Thymus (tissue), 14 donors: ENCODE results near the gene FAXC. TPM values are rescaled to one million over a fixed set of nuclear protein-coding genes. Genes with fewer than 3 reads are reported as not detected.

ENCODE experiments used
- DNase-seq, 9 donors: peaks; one replicate each; pipeline ENCODE4 v3.0.0-alpha.2; 2013; ENCODE audit warnings: low spot score in 9 of 9, low read depth in 6 of 9, missing footprints in 1 of 9
- H3K27ac ChIP-seq, 2 donors: one replicate each; pipeline ENCODE4 v1.5.1; 2013; ENCODE audit warnings: control low read depth in 1 of 2, low read depth in 1 of 2, low read length in 1 of 2, mild to moderate bottlenecking in 1 of 2, moderate library complexity in 1 of 2
- H3K27me3 ChIP-seq, 2 donors: one replicate each; pipeline ENCODE4 v1.5.1; 2013; ENCODE audit warnings: low read length in 1 of 2; ENCODE audit not compliant: control insufficient read depth in 2 of 2, insufficient read depth in 1 of 2
- H3K36me3 ChIP-seq, 2 donors: one replicate each; pipeline ENCODE4 v1.5.1; 2013; ENCODE audit warnings: low read length in 1 of 2, mild to moderate bottlenecking in 1 of 2, moderate library complexity in 1 of 2; ENCODE audit not compliant: control insufficient read depth in 2 of 2, insufficient read depth in 2 of 2
- H3K4me1 ChIP-seq, 2 donors: one replicate each; pipeline ENCODE4 v1.5.1; 2013; ENCODE audit warnings: low read length in 2 of 2; ENCODE audit not compliant: control insufficient read depth in 2 of 2, insufficient read depth in 2 of 2
- H3K4me3 ChIP-seq, 2 donors: one replicate each; pipeline ENCODE4 v1.5.1; 2013; ENCODE audit warnings: low read length in 2 of 2, control low read depth in 1 of 2, mild to moderate bottlenecking in 1 of 2
- H3K9me3 ChIP-seq, 2 donors: one replicate each; pipeline ENCODE4 v1.5.1; 2013; ENCODE audit warnings: low read length in 1 of 2, mild to moderate bottlenecking in 1 of 2; ENCODE audit not compliant: control insufficient read depth in 2 of 2, insufficient read depth in 1 of 2
- WGBS: extraction: QIAGEN DNeasy Blood & Tissue Kit; methylation state at CpG from one replicate; pipeline ENCODE4 v1.1.7; 2013; 5-methylcytosine and 5-hydroxymethylcytosine counted together
- long read RNA-seq, 10 donors: transcript quantifications; one replicate each; lab custom pipeline, GENCODE V29; 2026
- polyA plus RNA-seq: library from polyadenylated mRNA; stranded (reverse); fragments of 200-250 nt; gene quantifications from one replicate; pipeline ENCODE4 v1.2.3, GENCODE V29; 2013
- total RNA-seq: library from RNA; stranded (reverse); fragments of 120-200 nt; gene quantifications from one replicate; pipeline ENCODE4 v1.2.4, GENCODE V29; 2013
- donor health status: healthy.

FAXC gene
- total RNA-seq (2.9 TPM), polyA plus RNA-seq (11.7 TPM)
- long read RNA-seq, donor 1, result 0 reads
- long read RNA-seq, donor 2, result 0 reads
- long read RNA-seq, donor 3, result 0 reads
- long read RNA-seq, donor 4, result 0 reads
- long read RNA-seq, donor 5, full-length matches to known transcripts, result 1 of 1 reads
- long read RNA-seq, donor 5, partial matches to known transcripts, result 0 of 1 reads
- long read RNA-seq, donor 5, other reads (novel, unspliced or antisense), result 0 of 1 reads
- long read RNA-seq, donor 6, result 0 reads
- long read RNA-seq, donor 7, full-length matches to known transcripts, result 1 of 1 reads
- long read RNA-seq, donor 7, partial matches to known transcripts, result 0 of 1 reads
- long read RNA-seq, donor 7, other reads (novel, unspliced or antisense), result 0 of 1 reads
- long read RNA-seq, donor 8, full-length matches to known transcripts, result 1 of 1 reads
- long read RNA-seq, donor 8, partial matches to known transcripts, result 0 of 1 reads
- long read RNA-seq, donor 8, other reads (novel, unspliced or antisense), result 0 of 1 reads
- long read RNA-seq, donor 9, result 0 reads
- long read RNA-seq, donor 10, full-length matches to known transcripts, result 1 of 1 reads
- long read RNA-seq, donor 10, partial matches to known transcripts, result 0 of 1 reads
- long read RNA-seq, donor 10, other reads (novel, unspliced or antisense), result 0 of 1 reads

DNA sequence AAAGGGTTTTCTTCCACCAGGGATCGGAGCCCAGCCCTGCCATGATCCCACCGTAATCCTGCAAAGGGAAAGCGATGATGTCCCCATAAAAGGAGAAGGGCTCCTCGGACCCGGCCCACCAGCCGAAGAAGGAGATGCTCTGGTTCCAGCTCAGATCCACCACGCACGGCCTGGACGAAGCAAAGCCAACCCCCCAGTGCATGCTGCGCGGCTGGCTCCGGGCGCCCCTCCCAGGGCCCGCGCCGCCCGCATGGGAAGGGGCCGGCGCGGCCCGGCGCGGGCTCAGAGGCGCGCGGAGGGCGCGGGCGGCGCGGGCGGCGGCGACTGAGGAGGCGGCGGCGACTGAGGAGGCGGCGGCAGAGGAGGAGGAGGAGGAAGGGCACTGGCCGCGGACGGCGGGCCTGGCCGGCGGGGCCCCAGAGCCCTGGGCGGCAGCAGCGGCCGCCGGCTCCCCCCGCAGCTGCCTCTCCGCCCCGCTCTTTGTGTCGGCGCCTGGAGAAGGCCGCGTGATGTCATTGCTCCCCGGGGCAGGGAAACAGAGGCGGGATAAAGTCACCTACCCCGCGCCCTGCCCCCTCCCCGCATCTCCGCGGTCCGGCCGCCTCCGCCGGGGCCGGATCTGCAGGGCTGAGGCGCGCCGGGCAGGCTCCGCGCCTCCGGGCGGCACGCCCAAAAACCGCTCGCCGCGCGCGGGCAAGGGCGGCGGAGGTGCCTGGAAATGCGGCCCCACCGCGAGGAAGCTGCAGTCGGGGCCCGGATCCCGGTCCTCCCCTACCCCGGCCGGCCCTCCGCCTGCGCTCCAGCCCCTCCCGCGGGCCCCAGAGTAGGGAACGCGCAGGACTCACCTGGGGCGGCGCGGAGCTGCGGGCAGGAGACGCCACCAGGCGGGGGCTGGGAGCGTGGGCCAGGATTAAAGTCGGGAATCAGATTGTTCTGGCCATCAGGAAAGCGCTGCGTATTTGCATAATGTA is at the start of gene FAXC:
Gene FAXC (minus strand): TSS at position 504 of the 971 bp plus-strand sequence. CDS start 302 bp downstream, at position 202.
- peaks cover 0 to 2% of the 10 kb centered on the region in 2 donors for H3K4me1 ChIP-seq
- H3K36me3 ChIP-seq, result no peaks in the 10 kb centered on the region
- H3K4me3 ChIP-seq, result peak within 1 kb of the TSS; percentile 18 to 40
- H3K27ac ChIP-seq, result peak within 1 kb of the TSS in 1 of 2 donors; percentile 42
- DNase-seq, result no peak
- under 1% methylated on average over 108 of the region's 108 CpGs for WGBS
- H3K27me3 ChIP-seq, result peaks cover 38 to 76% of the 10 kb centered on the region in 2 donors
- peaks cover 0 to 4% of the 10 kb centered on the region in 2 donors for H3K9me3 ChIP-seq

DNA sequence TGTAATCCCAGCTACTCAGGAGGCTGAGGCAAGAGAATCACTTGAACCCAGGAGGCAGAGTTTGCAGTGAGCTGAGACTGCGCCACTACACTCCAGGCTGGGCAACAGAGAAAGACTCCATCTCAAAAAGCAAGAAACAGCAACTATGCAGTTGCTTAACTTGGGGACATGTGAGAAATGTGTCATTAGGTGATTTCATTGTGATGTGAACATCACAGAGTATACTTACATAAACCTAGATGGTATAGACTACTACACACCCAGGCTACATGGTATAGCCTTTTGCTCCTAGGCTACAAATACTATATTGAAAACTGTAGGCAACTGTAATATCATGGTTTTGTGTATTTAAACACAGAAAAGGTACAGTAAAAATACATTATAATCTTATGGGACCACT is 47.8 kb upstream of the FAXC start:
- no peaks in the 10 kb centered on the region for H3K9me3 ChIP-seq
- no peak overlapping the region for H3K27ac ChIP-seq
- no peak for DNase-seq
- no peak overlapping the region for H3K4me3 ChIP-seq
- peaks cover 0 to 28% of the 10 kb centered on the region in 2 donors for H3K36me3 ChIP-seq
- H3K4me1 ChIP-seq, result peaks cover 3 to 4% of the 10 kb centered on the region in 2 donors
- no peaks in the 10 kb centered on the region for H3K27me3 ChIP-seq
- WGBS, result 39% methylated on average over 1 of the region's 1 CpG

DNA sequence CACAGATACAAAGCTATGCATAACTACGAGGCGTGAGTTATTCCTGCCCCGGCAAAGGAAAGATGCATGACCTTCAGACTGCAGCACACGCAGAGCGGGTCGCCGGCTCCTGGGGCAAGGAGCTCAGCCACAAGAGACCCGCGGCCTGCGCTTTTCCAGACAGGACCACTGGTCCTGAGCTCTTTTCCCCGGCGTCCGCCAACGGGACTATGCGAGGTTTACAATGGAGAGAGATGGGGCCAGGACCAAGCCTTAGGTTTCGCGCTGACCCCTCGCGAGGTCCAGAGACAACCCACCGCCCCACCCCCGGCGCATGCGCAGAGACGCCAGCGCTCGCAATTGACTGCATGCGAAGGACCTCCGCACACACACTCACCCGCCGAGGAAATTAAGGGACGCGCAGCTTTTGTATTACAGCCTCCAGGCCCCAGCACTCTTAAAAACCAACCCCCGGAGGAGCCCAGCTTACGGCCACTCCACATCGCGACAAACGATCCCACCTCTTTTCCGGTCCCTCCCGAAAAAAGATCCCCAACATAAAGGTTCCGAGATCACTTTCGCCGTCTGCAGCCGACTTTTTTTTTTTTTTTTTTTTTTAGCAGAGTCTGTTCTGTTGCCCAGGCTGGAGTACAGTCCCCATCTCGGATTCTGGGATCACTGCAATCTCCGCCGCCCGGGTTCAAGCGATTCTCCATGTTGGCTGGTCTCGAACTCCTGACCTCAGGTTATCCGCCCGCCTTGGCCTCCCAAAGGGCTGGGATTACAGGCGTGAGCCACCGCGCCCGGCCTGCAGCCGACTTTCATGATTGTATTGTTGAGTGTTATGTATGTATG is 44.4 kb upstream of the FAXC start, which contains the start of gene COQ3:
Gene COQ3 (minus strand): TSS at position 498 of the 834 bp plus-strand sequence. CDS start 16 bp downstream, at position 482.
- WGBS, result 14% methylated on average over 56 of the region's 56 CpGs
- H3K36me3 ChIP-seq, result peaks cover 0 to 4% of the 10 kb centered on the region in 2 donors
- peak; percentile 20 to 77 (median 57) for DNase-seq
- no peaks in the 10 kb centered on the region for H3K9me3 ChIP-seq
- H3K27ac ChIP-seq, result peak within 1 kb of the TSS; percentile 64 to 78
- peaks cover 3 to 4% of the 10 kb centered on the region in 2 donors for H3K4me1 ChIP-seq
- H3K4me3 ChIP-seq, result peak within 1 kb of the TSS; percentile 75 to 80
- no peaks in the 10 kb centered on the region for H3K27me3 ChIP-seq

DNA sequence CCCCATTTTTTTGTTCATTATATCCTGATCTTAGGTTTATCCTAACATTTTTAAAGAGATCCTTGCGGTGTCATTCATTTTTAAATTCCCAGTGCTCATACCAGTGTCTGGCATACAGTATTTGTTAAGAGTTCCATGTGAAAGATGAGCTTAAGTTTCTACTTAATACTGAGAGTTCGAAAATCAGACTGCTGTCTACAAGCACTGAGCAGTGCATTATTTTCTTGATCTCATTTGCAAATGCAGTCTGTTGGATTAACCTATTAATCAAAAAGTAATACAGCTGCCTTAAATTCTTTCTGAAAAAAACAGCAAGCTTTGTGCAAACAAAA is 43.9 kb upstream of the FAXC start:
- Histone ChIP-seq H3K36me3 (peaks cover 0 to 3% of the 10 kb centered on the region in 2 donors), H3K27ac (no peak overlapping the region), H3K4me3 (peak overlapping the region; percentile 75 to 80), H3K4me1 (peaks cover 3 to 4% of the 10 kb centered on the region in 2 donors), H3K27me3 (no peaks in the 10 kb centered on the region), H3K9me3 (no peaks in the 10 kb centered on the region)
- no peak for DNase-seq
- WGBS, result 39% methylated on average over 2 of the region's 2 CpGs

DNA sequence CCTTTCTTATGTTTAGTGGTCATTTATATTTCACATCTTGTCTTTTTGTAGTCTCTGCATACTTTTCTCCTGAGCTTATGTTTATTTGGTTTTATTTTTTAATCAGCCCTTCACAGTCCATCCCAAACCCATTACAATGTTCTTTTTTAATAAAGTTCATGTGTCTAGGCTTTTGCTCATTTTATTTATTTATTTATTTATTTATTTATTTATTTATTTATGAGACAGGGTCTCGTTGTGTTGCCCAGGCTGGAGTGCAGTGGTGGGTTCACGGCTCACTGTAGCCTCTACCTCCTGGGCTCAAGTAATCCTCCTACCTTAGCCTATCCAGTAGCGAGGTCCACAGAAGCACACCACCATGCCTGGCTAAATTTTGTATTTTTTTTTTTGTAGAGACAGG is 41.4 kb upstream of the FAXC start:
- 94% methylated on average over 3 of the region's 3 CpGs for whole genome bisulfite sequencing
- Histone ChIP-seq H3K4me1 (peaks cover 3 to 4% of the 10 kb centered on the region in 2 donors), H3K4me3 (no peak overlapping the region), H3K27me3 (no peaks in the 10 kb centered on the region), H3K36me3 (no peaks in the 10 kb centered on the region), H3K9me3 (no peaks in the 10 kb centered on the region), H3K27ac (no peak overlapping the region)
- DNase-seq, result no peak

DNA sequence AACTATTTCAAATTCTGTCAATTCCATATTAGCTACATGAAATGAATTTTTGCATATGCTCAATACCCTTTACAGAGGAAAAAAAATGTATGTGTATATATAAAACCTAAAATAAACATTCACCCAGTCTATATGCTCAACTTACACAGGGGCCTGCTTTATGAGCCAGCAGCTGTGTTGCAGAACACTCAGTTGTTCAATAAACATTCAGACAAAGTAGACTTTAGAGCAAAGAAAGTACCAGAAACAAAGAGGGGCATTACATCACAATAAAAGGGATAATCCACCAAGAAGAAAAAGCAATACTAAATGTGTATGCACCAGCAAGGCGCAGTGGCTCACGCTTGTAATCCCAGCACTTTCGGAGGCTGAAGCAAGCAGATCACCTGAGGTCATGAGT is 35.0 kb upstream of the FAXC start:
- H3K9me3 ChIP-seq, result no peaks in the 10 kb centered on the region
- DNase-seq, result no peak
- no peaks in the 10 kb centered on the region for H3K27me3 ChIP-seq
- WGBS, result 99% methylated on average over 3 of the region's 3 CpGs
- H3K4me1 ChIP-seq, result no peaks in the 10 kb centered on the region
- H3K27ac ChIP-seq, result no peak overlapping the region
- no peaks in the 10 kb centered on the region for H3K36me3 ChIP-seq
- no peak overlapping the region for H3K4me3 ChIP-seq

DNA sequence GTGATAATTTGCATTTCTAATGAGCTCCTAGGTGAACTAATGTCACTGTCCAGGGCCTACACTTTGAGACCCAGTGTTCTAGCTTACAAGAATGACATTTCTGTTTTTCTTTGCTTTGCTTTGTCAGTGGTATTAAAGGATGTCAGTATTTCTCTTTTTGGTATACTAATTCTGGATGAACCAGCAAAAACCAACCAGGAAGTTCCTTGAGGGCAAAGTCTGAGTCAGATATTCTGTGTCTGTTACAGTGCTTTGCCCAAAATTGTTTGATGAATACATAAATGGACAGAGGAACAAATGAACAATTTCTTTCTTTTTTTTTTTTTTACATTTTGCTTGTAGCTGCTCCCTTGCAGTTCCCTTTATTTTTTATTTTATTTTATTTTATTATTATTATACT is 29.2 kb upstream of the FAXC start:
- no peaks in the 10 kb centered on the region for H3K36me3 ChIP-seq
- no peak for DNase-seq

DNA sequence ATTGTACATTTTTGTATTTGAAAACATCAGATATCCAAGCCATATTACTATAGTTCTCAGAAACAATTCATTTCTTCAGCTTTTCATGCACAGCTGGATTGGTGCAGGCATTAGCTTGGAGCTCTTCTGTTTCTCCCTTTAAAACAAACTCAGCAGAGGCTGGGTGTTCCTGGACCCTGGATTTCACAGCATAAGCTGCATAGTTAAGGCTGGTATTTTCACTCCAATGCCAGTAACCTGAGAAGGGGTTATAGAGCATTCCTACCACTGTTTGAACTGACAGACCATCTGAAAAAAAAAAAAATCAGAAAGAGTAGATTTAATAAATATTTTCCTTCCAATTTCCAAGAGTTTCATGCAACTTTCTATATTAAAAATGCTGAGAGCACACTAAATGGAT is 20.1 kb upstream of the FAXC start:
- Histone ChIP-seq H3K4me1 (no peaks in the 10 kb centered on the region), H3K36me3 (no peaks in the 10 kb centered on the region), H3K9me3 (no peaks in the 10 kb centered on the region), H3K27ac (no peak overlapping the region), H3K4me3 (no peak overlapping the region), H3K27me3 (no peaks in the 10 kb centered on the region)
- no peak for DNase-seq

More for the DNA sequence above, 29.2 kb upstream of the FAXC start:
- H3K4me1 ChIP-seq, result no peaks in the 10 kb centered on the region
- H3K9me3 ChIP-seq, result no peaks in the 10 kb centered on the region
- H3K27me3 ChIP-seq, result no peaks in the 10 kb centered on the region
- H3K27ac ChIP-seq, result no peak overlapping the region
- no peak overlapping the region for H3K4me3 ChIP-seq
